A673 (cell line): ENCODE measurements around the gene TAGLN.

Source experiments
- EZH2 ChIP-seq: fragments of 200-600 bp; sonication (generic); IDR thresholded peaks from 2 replicates; pipeline ENCODE4 v1.6.1; 2017; ENCODE audit warnings: borderline replicate concordance, low read depth, mild to moderate bottlenecking, mixed read lengths, antibody characterized with exemption, low read length; ENCODE audit not compliant: poor library complexity, severe bottlenecking
- TF ChIP-seq, protein P1 (sequence below): fragments of 300-800, 200-600 bp; sonication (generic); conservative IDR thresholded peaks from 2 replicates; pipeline ENCODE4 v1.5.1; 2017; ENCODE audit warnings: low read depth, mild to moderate bottlenecking, antibody characterized with exemption, low read length, moderate library complexity, mixed read lengths

DNA sequence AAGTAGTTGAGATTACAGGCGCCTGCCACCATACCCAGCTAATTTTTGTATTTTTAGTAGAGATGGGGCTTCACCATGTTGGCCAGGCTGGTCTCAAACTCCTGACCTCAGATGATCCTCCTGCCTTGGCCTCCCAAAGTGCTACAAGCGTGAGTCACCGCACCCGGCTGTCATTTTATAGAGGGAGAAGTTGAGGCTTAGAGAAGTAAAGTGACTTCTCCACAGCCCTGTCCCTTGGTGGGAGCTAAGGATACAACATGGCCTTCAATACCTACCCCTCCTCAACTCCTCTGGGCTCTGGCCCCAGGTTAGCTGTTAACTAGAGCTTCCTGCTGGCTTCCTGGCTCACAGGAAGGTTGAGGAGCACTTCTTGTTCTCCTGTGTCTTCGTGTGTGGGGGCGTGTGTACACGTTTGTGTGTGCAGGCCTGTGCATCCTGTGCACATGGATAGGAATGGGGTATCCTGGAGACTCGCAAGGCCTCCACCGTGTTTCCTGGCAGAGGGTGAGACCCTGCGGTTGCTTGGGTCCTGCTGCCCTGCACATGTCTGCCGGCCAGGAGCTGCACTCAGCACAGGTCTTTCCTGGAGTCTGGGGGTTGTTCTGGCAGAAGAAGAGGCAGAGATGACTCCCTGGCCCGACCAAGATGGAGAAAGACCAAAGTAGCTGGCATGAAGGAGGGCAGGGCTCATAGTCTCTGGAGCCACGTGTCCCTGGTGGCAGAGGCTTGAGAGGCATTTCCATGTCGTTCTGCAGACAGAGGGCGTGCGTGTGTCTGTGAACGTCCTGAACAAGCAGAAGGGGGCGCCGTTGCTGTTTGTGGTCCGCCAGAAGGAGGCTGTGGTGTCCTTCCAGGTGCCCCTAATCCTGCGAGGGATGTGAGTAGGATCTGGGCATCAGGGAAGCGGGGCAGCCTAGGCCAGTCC, 18.2 kb upstream of the TAGLN start:
- TF ChIP-seq, protein P1, sequence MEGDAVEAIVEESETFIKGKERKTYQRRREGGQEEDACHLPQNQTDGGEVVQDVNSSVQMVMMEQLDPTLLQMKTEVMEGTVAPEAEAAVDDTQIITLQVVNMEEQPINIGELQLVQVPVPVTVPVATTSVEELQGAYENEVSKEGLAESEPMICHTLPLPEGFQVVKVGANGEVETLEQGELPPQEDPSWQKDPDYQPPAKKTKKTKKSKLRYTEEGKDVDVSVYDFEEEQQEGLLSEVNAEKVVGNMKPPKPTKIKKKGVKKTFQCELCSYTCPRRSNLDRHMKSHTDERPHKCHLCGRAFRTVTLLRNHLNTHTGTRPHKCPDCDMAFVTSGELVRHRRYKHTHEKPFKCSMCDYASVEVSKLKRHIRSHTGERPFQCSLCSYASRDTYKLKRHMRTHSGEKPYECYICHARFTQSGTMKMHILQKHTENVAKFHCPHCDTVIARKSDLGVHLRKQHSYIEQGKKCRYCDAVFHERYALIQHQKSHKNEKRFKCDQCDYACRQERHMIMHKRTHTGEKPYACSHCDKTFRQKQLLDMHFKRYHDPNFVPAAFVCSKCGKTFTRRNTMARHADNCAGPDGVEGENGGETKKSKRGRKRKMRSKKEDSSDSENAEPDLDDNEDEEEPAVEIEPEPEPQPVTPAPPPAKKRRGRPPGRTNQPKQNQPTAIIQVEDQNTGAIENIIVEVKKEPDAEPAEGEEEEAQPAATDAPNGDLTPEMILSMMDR: peak; percentile 94
- TF ChIP-seq EZH2: no peak
